H9 (cell line): Measurements from ENCODE around the gene ARPP21. TPM values are rescaled to one million over a fixed set of nuclear protein-coding genes. Genes with fewer than 3 reads are reported as not detected.

Source experiments
- DNase-seq: peaks from one replicate; pipeline ENCODE4 v3.0.0-alpha.2; 2017
- H2AFZ ChIP-seq: one replicate; pipeline ENCODE4 v1.6.1; 2013; ENCODE audit warnings: mild to moderate bottlenecking, low read length, control low read depth, moderate library complexity
- H2AK5ac ChIP-seq: 2 replicates; pipeline ENCODE4 v1.6.1; 2013; ENCODE audit warnings: low read length, control low read depth, mixed read lengths; ENCODE audit not compliant: insufficient read length
- H2BK120ac ChIP-seq: one replicate; pipeline ENCODE4 v1.6.1; 2013; ENCODE audit warnings: low read depth, mild to moderate bottlenecking, low read length, control low read depth, inconsistent platforms; ENCODE audit not compliant: poor library complexity, severe bottlenecking
- H2BK12ac ChIP-seq: 2 replicates; pipeline ENCODE4 v1.6.1; 2013; ENCODE audit warnings: low read length, control low read depth, mixed read lengths, low read depth; ENCODE audit not compliant: insufficient read length
- H2BK15ac ChIP-seq: 2 replicates; pipeline ENCODE4 v1.6.1; 2013; ENCODE audit warnings: low read depth, low read length, control low read depth
- H2BK20ac ChIP-seq: one replicate; pipeline ENCODE4 v1.6.1; 2013; ENCODE audit warnings: low read depth, mild to moderate bottlenecking, low read length, control low read depth, inconsistent platforms; ENCODE audit not compliant: poor library complexity, severe bottlenecking
- H2BK5ac ChIP-seq: 2 replicates; pipeline ENCODE4 v1.6.1; 2013; ENCODE audit warnings: low read length, control low read depth, mixed read lengths; ENCODE audit not compliant: insufficient read length
- H3K14ac ChIP-seq: 2 replicates; pipeline ENCODE4 v1.6.1; 2013; ENCODE audit warnings: low read length, control low read depth; ENCODE audit not compliant: insufficient read depth
- H3K18ac ChIP-seq: 2 replicates; pipeline ENCODE4 v1.6.1; 2013; ENCODE audit warnings: low read depth, mild to moderate bottlenecking, mixed read lengths, low read length, control low read depth; ENCODE audit not compliant: insufficient read length
- H3K23ac ChIP-seq: 2 replicates; pipeline ENCODE4 v1.6.1; 2013; ENCODE audit warnings: low read length, control low read depth, mixed read lengths, low read depth; ENCODE audit not compliant: insufficient read length
- H3K23me2 ChIP-seq: 2 replicates; pipeline ENCODE4 v1.6.1; 2013; ENCODE audit warnings: low read depth, mild to moderate bottlenecking, mixed read lengths, low read length, control low read depth; ENCODE audit not compliant: insufficient read length, poor library complexity, severe bottlenecking
- H3K27ac ChIP-seq: 2 replicates; pipeline ENCODE4 v1.5.1; 2013; ENCODE audit warnings: low read length, control low read depth, mixed read lengths, low read depth; ENCODE audit not compliant: insufficient read length
- H3K27me3 ChIP-seq: 2 replicates; pipeline ENCODE4 v1.6.1; 2013; ENCODE audit warnings: low read length, control low read depth, inconsistent platforms; ENCODE audit not compliant: insufficient read depth
- H3K4ac ChIP-seq: 2 replicates; pipeline ENCODE4 v1.6.1; 2013; ENCODE audit warnings: low read depth, mild to moderate bottlenecking, control low read depth, inconsistent platforms, low read length, moderate library complexity
- H3K4me1 ChIP-seq: 2 replicates; pipeline ENCODE4 v1.6.1; 2013; ENCODE audit warnings: low read length, control low read depth, inconsistent platforms; ENCODE audit not compliant: insufficient read depth
- H3K4me2 ChIP-seq: 2 replicates; pipeline ENCODE4 v1.6.1; 2013; ENCODE audit warnings: low read length, control low read depth, mixed read lengths; ENCODE audit not compliant: insufficient read length, insufficient read depth
- H3K56ac ChIP-seq: 2 replicates; pipeline ENCODE4 v1.6.1; 2013; ENCODE audit warnings: low read depth, mild to moderate bottlenecking, mixed read lengths, low read length, control low read depth; ENCODE audit not compliant: insufficient read length
- H3K79me1 ChIP-seq: 2 replicates; pipeline ENCODE4 v1.6.1; 2013; ENCODE audit warnings: low read depth, mild to moderate bottlenecking, moderate library complexity, low read length, control low read depth, inconsistent platforms; ENCODE audit not compliant: insufficient read depth, poor library complexity, severe bottlenecking
- H3K79me2 ChIP-seq: 2 replicates; pipeline ENCODE4 v1.6.1; 2013; ENCODE audit warnings: low read length, control low read depth, inconsistent platforms; ENCODE audit not compliant: insufficient read depth
- H3K9ac ChIP-seq: 2 replicates; pipeline ENCODE4 v1.6.1; 2013; ENCODE audit warnings: low read length, control low read depth, mixed read lengths; ENCODE audit not compliant: insufficient read length; ENCODE audit errors: extremely low read depth
- H3K9me3 ChIP-seq: one replicate; pipeline ENCODE4 v1.6.1; 2013; ENCODE audit warnings: low read depth, low read length, inconsistent platforms; ENCODE audit not compliant: control insufficient read depth
- H3T11ph ChIP-seq: one replicate; pipeline ENCODE4 v1.6.1; 2013; ENCODE audit warnings: mild to moderate bottlenecking, low read length, control low read depth, inconsistent platforms
- H4K20me1 ChIP-seq: one replicate; pipeline ENCODE4 v1.6.1; 2013; ENCODE audit not compliant: control insufficient read depth, insufficient read length, insufficient read depth
- H4K5ac ChIP-seq: 2 replicates; pipeline ENCODE4 v1.6.1; 2013; ENCODE audit warnings: low read depth, mild to moderate bottlenecking, mixed read lengths, low read length, control low read depth; ENCODE audit not compliant: insufficient read length
- H4K8ac ChIP-seq: replicated peaks from 2 replicates; pipeline ENCODE4 v1.6.1; 2013; ENCODE audit warnings: low read length, control low read depth, mixed read lengths, low read depth; ENCODE audit not compliant: insufficient read length
- H4K91ac ChIP-seq: 2 replicates; pipeline ENCODE4 v1.6.1; 2013; ENCODE audit warnings: low read depth, mild to moderate bottlenecking, moderate library complexity, mixed read lengths, low read length, control low read depth; ENCODE audit not compliant: insufficient read length
- H3K27ac Mint-ChIP-seq, 3 experiments: 2 replicates in 2 of 3; 3 replicates in 1 of 3; pipeline ENCODE4 v1.8.0; 2020 to 2021; ENCODE audit warnings: mixed read lengths in 3 of 3, mild to moderate bottlenecking in 1 of 3, moderate library complexity in 1 of 3
- H3K27me3 Mint-ChIP-seq: 2 replicates; pipeline ENCODE4 v1.8.0; 2021; ENCODE audit warnings: low read depth, mild to moderate bottlenecking, moderate library complexity, mixed read lengths
- H3K36me3 Mint-ChIP-seq, 3 experiments: 2 replicates in 2 of 3; 3 replicates in 1 of 3; pipeline ENCODE4 v1.8.0; 2020 to 2021; ENCODE audit warnings: low read depth in 3 of 3, mixed read lengths in 3 of 3; ENCODE audit not compliant: insufficient read depth in 1 of 3
- H3K4me1 Mint-ChIP-seq, 2 experiments: 2 replicates each; pipeline ENCODE4 v1.8.0; 2020; ENCODE audit warnings: mixed read lengths in 2 of 2
- H3K4me3 Mint-ChIP-seq, 2 experiments: 2 replicates in 1 of 2; 3 replicates in 1 of 2; pipeline ENCODE4 v1.8.0; 2020 to 2021; ENCODE audit warnings: mild to moderate bottlenecking in 2 of 2, mixed read lengths in 2 of 2, moderate library complexity in 1 of 2
- H3K9me3 Mint-ChIP-seq, 2 experiments: 2 replicates in 1 of 2; 3 replicates in 1 of 2; pipeline ENCODE4 v1.8.0; 2020; ENCODE audit warnings: mild to moderate bottlenecking in 2 of 2, mixed read lengths in 2 of 2, moderate library complexity in 1 of 2
- CTCF ChIP-seq: fragments of 200-600 bp; sonication (generic); conservative IDR thresholded peaks from 3 replicates; pipeline ENCODE4 v1.8.0; 2021; ENCODE audit warnings: antibody characterized with exemption, mild to moderate bottlenecking
- WGBS: extraction: QIAGEN DNeasy Blood & Tissue Kit; methylation state at CpG from one replicate; pipeline ENCODE4 v1.1.7; 2013; ENCODE audit warnings: missing lambda C conversion rate, low lambda C conversion rate, mixed read lengths; ENCODE audit not compliant: insufficient read length; ENCODE audit errors: extremely low coverage; 5-methylcytosine and 5-hydroxymethylcytosine counted together
- total RNA-seq: library from RNA; stranded (reverse); gene quantifications from 2 replicates; pipeline ENCODE4 v1.2.1, GENCODE V29; 2021

Gene ARPP21
- total RNA-seq, 1 experiment from 2014 or later: not detected

- no peak for TF ChIP-seq CTCF
- no peak overlapping the region for H3K56ac ChIP-seq
- Mint-ChIP-seq H3K4me3 (no peak overlapping the region), H3K4me1 (peaks cover 9 to 13% of the 10 kb centered on the region in 2 experiments), H3K27ac (no peak overlapping the region), H3K36me3 (peaks cover 0 to 3% (median 0%) of the 10 kb centered on the region in 3 experiments; a peak in 1 of 7 replicates), H3K27me3 (peaks cover 47% of the 10 kb centered on the region), H3K9me3 (peaks cover 6 to 12% of the 10 kb centered on the region in 2 experiments)
- H2BK12ac ChIP-seq: no peak overlapping the region
- H4K8ac ChIP-seq: no peak overlapping the region
- H3T11ph ChIP-seq: no peak overlapping the region
- H3K18ac ChIP-seq: no peak overlapping the region
- H2BK120ac ChIP-seq: no peak overlapping the region
- no CpG with 5 or more reads among the region's 3 CpGs for WGBS
- H3K79me1 ChIP-seq: no peaks in the 10 kb centered on the region
- H4K91ac ChIP-seq: no peak overlapping the region
- no peak overlapping the region for H2BK20ac ChIP-seq
- no peak overlapping the region for H3K14ac ChIP-seq
- H3K9me3 ChIP-seq: no peaks in the 10 kb centered on the region
- no peak overlapping the region for H3K4me2 ChIP-seq
- H2BK15ac ChIP-seq: no peak overlapping the region
- no peak overlapping the region for H2BK5ac ChIP-seq
- no peak overlapping the region for H3K27ac ChIP-seq
- no peak overlapping the region for H3K4ac ChIP-seq
- H3K27me3 ChIP-seq: peaks cover 23% of the 10 kb centered on the region
- H3K79me2 ChIP-seq: no peaks in the 10 kb centered on the region
- DNase-seq: no peak
- H3K9ac ChIP-seq: no peak overlapping the region
- H3K23ac ChIP-seq: no peak overlapping the region
- no peak overlapping the region for H2AK5ac ChIP-seq
- H2AFZ ChIP-seq: no peak overlapping the region
- H4K5ac ChIP-seq: no peak overlapping the region
- H3K23me2 ChIP-seq: peaks cover 7% of the 10 kb centered on the region
- no peaks in the 10 kb centered on the region for H3K4me1 ChIP-seq
- H4K20me1 ChIP-seq: no peaks in the 10 kb centered on the region
These were observed 3.9 kb upstream of the ARPP21 start for GRCh38 chr3:35635407-35635806.
